Calu3 (cell line): Measurements from ENCODE around the gene DDA1. TPM values are rescaled to one million over a fixed set of nuclear protein-coding genes. Genes with fewer than 3 reads are reported as not detected.
"Not testable (repeated sequence)": the region's sequence is repeated elsewhere in the genome, so short reads cannot be mapped to it uniquely, and the experiment has no call there.

Experiments used
- BruUV-seq: library from RNA; stranded (reverse); fragments of 400-500 nt; replicated peaks from 2 replicates; lab custom pipeline; 2021; lab: Mats Ljungman, UMichigan
- CTCF ChIA-PET: fragments of 300-600 bp; sonication (Branson Sonifier 250); formaldehyde crosslinking; loops from one replicate; lab custom pipeline; 2022; ENCODE audit warnings: antibody characterized with exemption; lab: Charles Lee
- DNase-seq: peaks from one replicate; pipeline ENCODE4 v3.0.0; 2022
- H3K27ac Mint-ChIP-seq: one replicate; pipeline ENCODE4 v1.8.0; 2022; ENCODE audit warnings: mixed read lengths; ENCODE audit not compliant: unreplicated experiment
- H3K27me3 Mint-ChIP-seq: one replicate; pipeline ENCODE4 v1.8.0; 2022; ENCODE audit warnings: mixed read lengths; ENCODE audit not compliant: unreplicated experiment
- H3K36me3 Mint-ChIP-seq: one replicate; pipeline ENCODE4 v1.8.0; 2022; ENCODE audit warnings: mild to moderate bottlenecking, moderate library complexity, mixed read lengths; ENCODE audit not compliant: insufficient read depth, unreplicated experiment
- H3K4me1 Mint-ChIP-seq: one replicate; pipeline ENCODE4 v1.8.0; 2022; ENCODE audit warnings: mild to moderate bottlenecking, low read depth, mixed read lengths; ENCODE audit not compliant: unreplicated experiment
- H3K4me3 Mint-ChIP-seq: one replicate; pipeline ENCODE4 v1.8.0; 2022; ENCODE audit warnings: mild to moderate bottlenecking, low read depth, moderate library complexity, mixed read lengths; ENCODE audit not compliant: unreplicated experiment
- H3K9me3 Mint-ChIP-seq: one replicate; pipeline ENCODE4 v1.8.0; 2022; ENCODE audit warnings: low read depth, mixed read lengths; ENCODE audit not compliant: unreplicated experiment
- CTCF ChIP-seq: fragments of 200-600 bp; IDR thresholded peaks from one replicate; pipeline ENCODE4 v1.8.0; 2022; ENCODE audit warnings: antibody characterized with exemption; ENCODE audit not compliant: unreplicated experiment
- intact Hi-C: fragments of 100-400 bp; cut with micrococcal nuclease; formaldehyde crosslinking; loops from one replicate; pipeline ENCODE4 v1.10.0; 2022; ENCODE audit not compliant: unreplicated experiment
- total RNA-seq: library from RNA; stranded (reverse); gene quantifications from 2 replicates; pipeline ENCODE4 v1.2.3, GENCODE V29; 2022

The DDA1 gene
- total RNA-seq, 1 experiment from 2014 or later, result 50.8 TPM

GRCh38 chr19:17266975-17267788, 42.2 kb upstream of the DDA1 start, which contains the start of gene BABAM1:
Gene BABAM1, plus strand, starts transcription at chr19:17267443. Its CDS starts 1,364 bp downstream, at chr19:17268807.
- Mint-ChIP-seq H3K9me3 (no peaks in the 10 kb centered on the region), H3K36me3 (peaks cover 36% of the 10 kb centered on the region), H3K27me3 (no peaks in the 10 kb centered on the region), H3K27ac (peak within 1 kb of the TSS; percentile 100), H3K4me1 (peaks cover 15% of the 10 kb centered on the region), H3K4me3 (peak within 1 kb of the TSS; percentile 79)
- no peak for TF ChIP-seq CTCF
- CTCF ChIA-PET, result interaction anchor here (0.5 to 0.6 kb wide), 2 partner anchors 49 to 445 kb away, joined by 3 to 6 read pairs; no protein-coding TSS in a partner anchor
- no TSS peak for BruUV-seq
- peak; percentile 94 for DNase-seq
- intact Hi-C loops, result no loop called here

GRCh38 chr19:17268754-17269153, 40.6 kb upstream of the DDA1 start:
- Mint-ChIP-seq H3K27me3 (no peaks in the 10 kb centered on the region), H3K4me1 (peaks cover 15% of the 10 kb centered on the region), H3K36me3 (peaks cover 36% of the 10 kb centered on the region), H3K4me3 (peak overlapping the region; percentile 79), H3K9me3 (no peaks in the 10 kb centered on the region), H3K27ac (no peak overlapping the region)
- DNase-seq, result no peak
- BruUV-seq, result no TSS peak
- CTCF ChIA-PET, result interaction anchor here (0.7 kb wide), 1 partner anchor 37 kb away, joined by 6 read pairs; no protein-coding TSS in a partner anchor
- intact Hi-C loops, result no loop called here
- no peak for TF ChIP-seq CTCF

- DNase-seq, H3K9me3 Mint-ChIP-seq, BruUV-seq, CTCF ChIA-PET, intact Hi-C loops, H3K4me1 Mint-ChIP-seq, H3K4me3 Mint-ChIP-seq, H3K27ac Mint-ChIP-seq, H3K27me3 Mint-ChIP-seq: not testable (repeated sequence)
- peaks cover 25% of the 10 kb centered on the region for H3K36me3 Mint-ChIP-seq
These were observed 34.5 kb upstream of the DDA1 start for GRCh38 chr19:17274892-17275291.

- Mint-ChIP-seq H3K4me3 (no peak overlapping the region), H3K9me3 (no peaks in the 10 kb centered on the region), H3K27me3 (no peaks in the 10 kb centered on the region), H3K4me1 (no peaks in the 10 kb centered on the region), H3K36me3 (peaks cover 17% of the 10 kb centered on the region), H3K27ac (no peak overlapping the region)
- no peak for TF ChIP-seq CTCF
- DNase-seq, result no peak
- intact Hi-C loops, result no loop called here
- no TSS peak for BruUV-seq
- CTCF ChIA-PET, result interaction anchor here (0.6 kb wide), 1 partner anchor 1973 kb away, joined by 8 read pairs; no protein-coding TSS in a partner anchor
These were observed 33.8 kb upstream of the DDA1 start for GRCh38 chr19:17275441-17276175.
